Nephron progenitor cell (in vitro differentiated cells): Measurements from ENCODE around the gene TNKS1BP1.

Experiments used
- DNase-seq: peaks from one replicate; pipeline ENCODE4 v3.0.0; 2021
- H3K27ac Mint-ChIP-seq: 2 replicates; pipeline ENCODE4 v1.8.0; 2021; ENCODE audit warnings: mild to moderate bottlenecking, moderate library complexity, mixed read lengths
- H3K27me3 Mint-ChIP-seq: 2 replicates; pipeline ENCODE4 v1.8.0; 2021; ENCODE audit warnings: mild to moderate bottlenecking, low read depth, mixed read lengths; ENCODE audit not compliant: poor library complexity
- H3K36me3 Mint-ChIP-seq: 2 replicates; pipeline ENCODE4 v1.8.0; 2021; ENCODE audit warnings: low read depth, mixed read lengths
- H3K4me1 Mint-ChIP-seq: 2 replicates; pipeline ENCODE4 v1.8.0; 2021; ENCODE audit warnings: mixed read lengths
- H3K4me3 Mint-ChIP-seq: 2 replicates; pipeline ENCODE4 v1.8.0; 2021; ENCODE audit warnings: mild to moderate bottlenecking, moderate library complexity, mixed read lengths
- H3K9me3 Mint-ChIP-seq: 2 replicates; pipeline ENCODE4 v1.8.0; 2021; ENCODE audit warnings: mild to moderate bottlenecking, moderate library complexity, mixed read lengths
- TF ChIP-seq, protein P1 (sequence below): fragments of 200-600 bp; sonication (generic); IDR thresholded peaks from 2 replicates; pipeline ENCODE4 v1.5.0; 2021; ENCODE audit warnings: antibody characterized with exemption

Gene TNKS1BP1

DNA sequence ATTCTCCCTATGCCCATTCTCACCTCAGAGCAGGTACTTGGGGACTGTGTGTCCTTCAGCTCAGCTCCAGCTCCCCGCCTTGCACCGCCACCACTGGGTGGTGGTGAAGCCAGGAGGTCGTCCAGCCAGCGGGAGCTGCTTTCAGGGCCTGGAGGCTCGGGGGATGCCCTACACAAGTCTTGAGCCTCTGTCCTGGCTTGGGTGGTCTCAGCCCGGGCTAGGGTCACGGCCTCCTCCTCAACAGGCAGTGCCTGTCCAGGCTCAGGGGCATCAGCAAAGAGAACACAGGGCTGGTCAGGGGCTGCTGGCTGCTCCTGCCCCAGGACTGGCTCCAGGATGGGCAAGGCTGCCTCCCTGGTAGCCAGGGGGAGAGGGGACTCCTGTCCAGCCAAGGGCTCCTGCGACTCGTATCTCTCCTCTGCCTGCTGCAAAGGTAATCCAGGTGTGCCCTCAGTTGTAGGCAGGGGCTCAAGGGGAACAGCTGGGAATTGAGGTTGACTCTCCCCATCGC is 12.2 kb downstream of the TNKS1BP1 start:
- Mint-ChIP-seq H3K4me1 (peaks cover 51% of the 10 kb centered on the region), H3K4me3 (no peak overlapping the region), H3K27me3 (no peaks in the 10 kb centered on the region), H3K9me3 (no peaks in the 10 kb centered on the region), H3K27ac (peak overlapping the region; percentile 64), H3K36me3 (peaks cover 37% of the 10 kb centered on the region)
- TF ChIP-seq, protein P1, sequence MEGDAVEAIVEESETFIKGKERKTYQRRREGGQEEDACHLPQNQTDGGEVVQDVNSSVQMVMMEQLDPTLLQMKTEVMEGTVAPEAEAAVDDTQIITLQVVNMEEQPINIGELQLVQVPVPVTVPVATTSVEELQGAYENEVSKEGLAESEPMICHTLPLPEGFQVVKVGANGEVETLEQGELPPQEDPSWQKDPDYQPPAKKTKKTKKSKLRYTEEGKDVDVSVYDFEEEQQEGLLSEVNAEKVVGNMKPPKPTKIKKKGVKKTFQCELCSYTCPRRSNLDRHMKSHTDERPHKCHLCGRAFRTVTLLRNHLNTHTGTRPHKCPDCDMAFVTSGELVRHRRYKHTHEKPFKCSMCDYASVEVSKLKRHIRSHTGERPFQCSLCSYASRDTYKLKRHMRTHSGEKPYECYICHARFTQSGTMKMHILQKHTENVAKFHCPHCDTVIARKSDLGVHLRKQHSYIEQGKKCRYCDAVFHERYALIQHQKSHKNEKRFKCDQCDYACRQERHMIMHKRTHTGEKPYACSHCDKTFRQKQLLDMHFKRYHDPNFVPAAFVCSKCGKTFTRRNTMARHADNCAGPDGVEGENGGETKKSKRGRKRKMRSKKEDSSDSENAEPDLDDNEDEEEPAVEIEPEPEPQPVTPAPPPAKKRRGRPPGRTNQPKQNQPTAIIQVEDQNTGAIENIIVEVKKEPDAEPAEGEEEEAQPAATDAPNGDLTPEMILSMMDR: no peak
- no peak for DNase-seq

DNA sequence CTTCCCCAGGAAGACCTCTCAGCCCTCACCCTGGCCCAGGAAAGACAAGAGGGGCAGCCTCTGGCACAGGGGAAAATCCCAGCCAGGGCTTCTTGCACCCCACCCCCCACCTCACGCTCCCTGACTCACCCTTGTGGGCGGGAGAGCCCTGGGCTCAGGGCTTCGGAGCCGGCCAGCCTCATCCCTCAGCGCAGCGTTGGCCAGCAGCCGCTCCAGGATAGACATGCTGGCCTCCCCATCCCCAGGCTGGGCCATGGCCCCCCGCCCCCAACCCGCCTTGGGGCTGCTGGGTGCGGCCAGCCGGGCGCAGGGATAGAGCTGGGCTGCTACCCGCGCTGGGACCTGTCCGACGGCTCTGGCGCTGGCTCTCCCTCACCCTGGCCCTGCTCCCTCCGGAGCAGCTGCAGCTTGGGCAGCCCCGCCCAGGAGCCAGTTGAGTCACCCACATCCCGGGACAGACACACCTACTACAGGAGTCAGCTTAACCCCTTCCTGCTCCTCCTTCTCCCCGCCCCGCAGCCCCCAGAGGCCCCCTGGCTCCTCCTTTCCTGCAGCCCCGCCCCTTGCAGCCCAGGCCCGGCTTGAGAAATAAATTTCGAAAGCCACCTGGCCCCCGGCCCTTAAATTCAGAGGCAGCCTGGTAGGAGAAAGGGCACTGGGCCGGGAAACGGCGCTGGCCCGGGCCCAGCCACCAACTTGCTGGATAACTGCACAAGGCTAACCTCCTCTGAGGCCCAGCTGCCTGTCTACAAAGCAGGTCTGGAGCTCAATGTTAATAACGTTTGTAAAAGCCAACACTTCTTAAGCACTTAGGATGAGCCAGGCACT is 13.4 kb downstream of the TNKS1BP1 start:
- no peaks in the 10 kb centered on the region for H3K27me3 Mint-ChIP-seq
- H3K36me3 Mint-ChIP-seq: peaks cover 47% of the 10 kb centered on the region
- peak; percentile 86 for DNase-seq
- H3K4me3 Mint-ChIP-seq: peak overlapping the region; percentile 62
- no peak overlapping the region for H3K27ac Mint-ChIP-seq
- H3K9me3 Mint-ChIP-seq: no peaks in the 10 kb centered on the region
- H3K4me1 Mint-ChIP-seq: peaks cover 63% of the 10 kb centered on the region
- TF ChIP-seq, protein P1: no peak

DNA sequence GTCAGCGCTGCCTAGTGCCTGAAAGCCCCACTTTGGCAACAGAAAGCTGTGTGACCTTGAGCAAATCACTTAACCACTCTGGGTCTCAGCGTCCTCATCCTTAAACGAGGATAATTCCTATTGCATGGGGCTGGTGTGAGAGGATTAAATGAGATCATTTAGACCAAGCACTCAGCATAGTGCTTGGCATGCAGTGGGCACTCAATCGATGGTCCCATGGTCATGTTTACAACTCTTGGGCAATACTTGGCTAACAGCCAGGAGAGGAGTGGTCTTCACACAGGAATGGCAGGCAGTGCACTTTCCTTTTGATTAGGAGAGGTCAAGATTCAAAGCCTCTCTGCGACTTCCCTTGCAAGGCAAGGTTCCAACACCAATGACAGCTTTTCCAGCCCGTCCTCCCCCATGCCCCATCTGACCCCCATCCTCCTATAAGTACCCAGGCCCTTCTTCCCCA is 14.1 kb downstream of the TNKS1BP1 start:
- H3K4me3 Mint-ChIP-seq: peak overlapping the region; percentile 62
- no peaks in the 10 kb centered on the region for H3K9me3 Mint-ChIP-seq
- H3K27me3 Mint-ChIP-seq: no peaks in the 10 kb centered on the region
- peaks cover 66% of the 10 kb centered on the region for H3K4me1 Mint-ChIP-seq
- H3K27ac Mint-ChIP-seq: no peak overlapping the region
- TF ChIP-seq, protein P1: no peak
- no peak for DNase-seq
- H3K36me3 Mint-ChIP-seq: peaks cover 47% of the 10 kb centered on the region

DNA sequence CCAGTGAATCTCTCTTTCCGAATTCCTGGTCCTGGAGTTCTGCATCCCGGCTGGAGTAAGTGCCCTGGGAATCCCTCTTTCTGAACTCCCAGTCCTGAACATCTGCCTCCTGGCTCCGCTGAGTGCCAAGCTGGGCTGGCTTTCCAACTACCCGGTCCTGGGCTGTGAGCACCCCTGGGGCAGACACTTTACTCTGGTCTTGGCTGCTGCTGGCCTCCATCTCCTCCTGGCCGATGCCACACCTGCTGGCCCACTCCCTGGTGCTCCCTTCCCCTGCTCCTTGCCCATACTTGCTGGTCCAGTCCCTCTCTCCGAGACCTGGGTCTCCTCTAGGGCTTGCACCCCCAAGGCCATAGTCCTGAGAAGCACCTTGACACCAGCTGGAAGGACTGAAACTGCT is 14.7 kb downstream of the TNKS1BP1 start:
- no peaks in the 10 kb centered on the region for H3K9me3 Mint-ChIP-seq
- peaks cover 72% of the 10 kb centered on the region for H3K4me1 Mint-ChIP-seq
- H3K27me3 Mint-ChIP-seq: no peaks in the 10 kb centered on the region
- DNase-seq: no peak
- no peak overlapping the region for H3K27ac Mint-ChIP-seq
- TF ChIP-seq, protein P1: no peak
- peaks cover 47% of the 10 kb centered on the region for H3K36me3 Mint-ChIP-seq
- peak overlapping the region; percentile 62 for H3K4me3 Mint-ChIP-seq

DNA sequence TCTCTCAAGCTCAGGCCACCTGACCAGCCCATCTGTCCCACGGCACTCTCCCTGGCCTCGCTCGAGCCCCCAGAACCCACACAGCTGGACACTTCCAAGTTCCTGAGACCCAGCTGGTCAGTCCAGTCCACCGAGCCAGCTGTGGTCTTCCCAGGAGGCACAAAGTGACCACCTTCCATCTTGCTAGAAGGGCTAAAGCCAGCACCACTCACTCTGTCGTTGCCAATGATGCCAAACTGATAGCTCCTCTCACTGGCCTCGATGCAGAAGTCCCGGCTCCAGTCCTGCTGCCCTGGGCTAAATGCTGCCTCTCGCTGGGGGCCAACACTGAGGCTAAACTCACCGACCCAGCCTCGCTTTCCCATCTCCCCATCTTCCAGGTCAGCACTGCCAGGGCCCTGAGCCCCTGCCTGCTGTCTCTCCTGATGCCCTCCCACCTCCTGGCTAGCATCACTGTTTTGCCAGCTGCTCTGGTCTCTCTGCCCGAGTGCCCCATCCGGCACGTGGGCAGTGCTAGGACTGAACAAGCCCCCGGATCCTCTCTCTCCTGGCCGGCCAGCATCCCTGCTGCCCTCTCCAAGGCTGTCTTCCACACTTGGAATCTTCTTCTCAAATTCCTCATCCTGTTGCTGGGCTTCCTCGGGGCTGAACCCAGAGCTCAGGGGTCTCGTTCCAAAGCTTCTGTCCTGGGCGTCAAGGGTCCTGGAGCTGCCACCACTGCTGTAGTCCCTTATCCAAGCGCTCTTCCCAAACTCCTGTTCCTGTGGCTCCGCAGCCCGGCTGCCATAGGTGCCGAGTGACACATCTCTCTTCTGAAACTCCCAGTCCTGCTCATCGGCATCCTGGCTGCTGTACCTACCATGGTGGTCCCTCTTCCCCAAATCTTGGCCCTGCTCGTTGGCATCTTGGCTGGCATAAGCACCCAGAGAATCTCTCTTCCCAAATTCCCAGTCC is 15.4 kb downstream of the TNKS1BP1 start:
- Mint-ChIP-seq H3K9me3 (no peaks in the 10 kb centered on the region), H3K4me3 (no peak overlapping the region), H3K36me3 (peaks cover 47% of the 10 kb centered on the region), H3K4me1 (peaks cover 79% of the 10 kb centered on the region), H3K27ac (peak overlapping the region; percentile 79), H3K27me3 (no peaks in the 10 kb centered on the region)
- no peak for DNase-seq
- TF ChIP-seq, protein P1: no peak
